Measurements from ENCODE around the gene TENM4. TPM values are rescaled to one million over a fixed set of nuclear protein-coding genes. Genes with fewer than 3 reads are reported as not detected.

Gene TENM4
- total RNA-seq, 4 donors from 2014 or later, result 2.3 to 18.9 (median 4.5) TPM

DNA sequence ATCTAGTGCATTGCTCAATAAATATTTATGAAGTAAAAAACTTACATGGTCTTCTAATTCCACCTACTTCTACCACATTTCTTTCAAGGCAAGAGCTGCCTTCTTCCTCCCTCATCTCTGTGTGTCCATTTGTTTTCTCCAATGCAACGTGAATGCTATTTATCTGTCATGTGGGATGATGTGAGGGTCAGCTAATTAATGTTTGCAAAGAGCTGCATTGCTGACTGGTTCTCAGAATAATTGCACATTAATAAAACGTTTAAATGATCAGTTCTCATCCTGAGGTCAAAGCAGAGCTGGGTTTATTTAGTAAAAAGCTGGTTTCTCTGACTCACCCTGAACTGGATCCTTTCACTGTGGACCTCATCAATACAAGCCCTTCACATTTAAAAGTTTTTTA, 8.7 kb downstream of the TENM4 start:
- TF ChIP-seq, protein P1, sequence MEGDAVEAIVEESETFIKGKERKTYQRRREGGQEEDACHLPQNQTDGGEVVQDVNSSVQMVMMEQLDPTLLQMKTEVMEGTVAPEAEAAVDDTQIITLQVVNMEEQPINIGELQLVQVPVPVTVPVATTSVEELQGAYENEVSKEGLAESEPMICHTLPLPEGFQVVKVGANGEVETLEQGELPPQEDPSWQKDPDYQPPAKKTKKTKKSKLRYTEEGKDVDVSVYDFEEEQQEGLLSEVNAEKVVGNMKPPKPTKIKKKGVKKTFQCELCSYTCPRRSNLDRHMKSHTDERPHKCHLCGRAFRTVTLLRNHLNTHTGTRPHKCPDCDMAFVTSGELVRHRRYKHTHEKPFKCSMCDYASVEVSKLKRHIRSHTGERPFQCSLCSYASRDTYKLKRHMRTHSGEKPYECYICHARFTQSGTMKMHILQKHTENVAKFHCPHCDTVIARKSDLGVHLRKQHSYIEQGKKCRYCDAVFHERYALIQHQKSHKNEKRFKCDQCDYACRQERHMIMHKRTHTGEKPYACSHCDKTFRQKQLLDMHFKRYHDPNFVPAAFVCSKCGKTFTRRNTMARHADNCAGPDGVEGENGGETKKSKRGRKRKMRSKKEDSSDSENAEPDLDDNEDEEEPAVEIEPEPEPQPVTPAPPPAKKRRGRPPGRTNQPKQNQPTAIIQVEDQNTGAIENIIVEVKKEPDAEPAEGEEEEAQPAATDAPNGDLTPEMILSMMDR (IDR thresholded peaks at IDR 0.05), result no peak
- ATAC-seq (ENCODE audit: low FRiP score) (no peak), DNase-seq (ENCODE audit: low spot score) (no peak)

DNA sequence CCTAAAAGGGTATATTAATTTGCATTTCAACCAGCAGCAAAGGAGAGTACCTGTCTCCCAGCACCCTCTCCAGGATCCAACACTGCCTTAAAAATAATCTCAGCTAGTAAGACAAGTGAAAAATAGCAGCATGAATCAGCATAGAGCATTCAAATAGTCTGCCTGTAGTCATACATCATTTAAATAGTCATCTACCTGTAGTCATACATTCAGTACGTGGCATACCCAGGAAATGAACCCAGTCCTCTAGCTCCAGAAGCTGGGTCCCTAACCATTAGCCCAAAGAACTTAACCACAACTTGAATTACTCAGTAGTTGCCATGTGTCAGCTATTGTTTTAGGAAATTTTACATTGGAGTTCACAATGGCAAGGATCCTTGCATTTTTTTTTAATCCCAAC, 9.3 kb downstream of the TENM4 start:
- ATAC-seq (ENCODE audit: low FRiP score) (no peak), DNase-seq (ENCODE audit: low spot score) (no peak)
- TF ChIP-seq, protein P1 (IDR thresholded peaks at IDR 0.05), result no peak

GRCh38 chr11:79430280-79430679, 10.6 kb downstream of the TENM4 start:
- no peak for ATAC-seq (ENCODE audit: low FRiP score)
- TF ChIP-seq, protein P1 (IDR thresholded peaks at IDR 0.05), result no peak
- DNase-seq (ENCODE audit: low spot score), result no peak

DNA sequence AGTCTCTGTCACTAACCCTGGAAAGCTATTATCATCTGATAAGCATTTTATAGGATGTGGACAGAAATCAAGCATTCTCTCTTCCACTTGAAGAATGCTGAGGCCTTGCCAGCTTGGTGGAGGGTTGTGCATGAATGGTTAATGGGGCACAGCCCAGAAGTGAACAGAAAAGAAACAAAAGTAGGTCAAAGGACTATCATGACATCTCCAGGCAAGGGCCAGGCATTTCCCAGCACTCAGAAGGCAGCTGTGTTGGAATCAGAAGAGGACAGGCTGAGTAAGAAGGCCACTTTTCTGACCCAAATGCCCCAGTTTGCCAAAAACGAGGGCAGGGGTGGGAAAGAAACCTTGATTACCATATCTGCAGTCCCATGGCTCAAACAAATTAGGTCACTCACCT, 12.4 kb downstream of the TENM4 start:
- TF ChIP-seq, protein P1 (IDR thresholded peaks at IDR 0.05), result no peak
- DNase-seq (ENCODE audit: low spot score) (no peak), ATAC-seq (ENCODE audit: low FRiP score) (no peak)

- DNase-seq (ENCODE audit: low spot score) (no peak), ATAC-seq (ENCODE audit: low FRiP score) (no peak)
- TF ChIP-seq, protein P1 (IDR thresholded peaks at IDR 0.05), result no peak
Observed at GRCh38 chr11:79427611-79428327, 13.1 kb downstream of the TENM4 start.

DNA sequence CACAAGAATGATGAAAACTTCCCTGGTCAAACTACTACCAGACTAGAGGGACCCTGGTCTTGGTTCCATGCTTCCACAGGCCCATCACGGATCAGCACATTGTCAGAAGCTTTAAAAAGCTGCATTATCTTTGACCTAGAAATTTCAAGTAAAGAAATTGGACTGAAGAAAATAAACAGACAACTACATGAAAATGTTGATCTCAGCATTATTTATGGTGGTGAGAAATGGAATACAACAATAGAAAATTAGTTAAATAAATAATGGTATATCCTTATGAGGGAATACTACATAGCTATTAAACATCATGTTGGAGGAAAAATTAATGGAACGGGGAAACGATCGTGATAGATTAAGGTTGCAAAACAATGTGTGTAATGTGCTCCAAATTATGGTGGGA, 13.7 kb downstream of the TENM4 start:
- no peak for ATAC-seq (ENCODE audit: low FRiP score)
- no peak for DNase-seq (ENCODE audit: low spot score)
- TF ChIP-seq, protein P1 (IDR thresholded peaks at IDR 0.05), result no peak

GRCh38 chr11:79425463-79425862, 15.4 kb downstream of the TENM4 start:
- DNase-seq (ENCODE audit: low spot score) (no peak), ATAC-seq (ENCODE audit: low FRiP score) (no peak)
- TF ChIP-seq, protein P1 (IDR thresholded peaks at IDR 0.05), result no peak

All from omental fat pad (tissue), 4 donors.